Measurements from ENCODE around the gene AHDC1. TPM values are rescaled to one million over a fixed set of nuclear protein-coding genes. Genes with fewer than 3 reads are reported as not detected.
A peak's percentile ranks its signal among the peaks of the same experiment; 100 is the strongest.

The AHDC1 gene
- total and polyA plus RNA-seq, 2 of the 13 experiments (the other 11 are each of a cell fraction or from before 2014, with no cell fraction given): 1.0 to 2.7 TPM

- TF ChIP-seq HNF4A (CRISPR knock-in tag; IDR thresholded peaks at IDR 0.05) (no peak), RERE (CRISPR knock-in tag; IDR thresholded peaks at IDR 0.05; ENCODE audit: low read depth) (no peak), DDIT3 (CRISPR knock-in tag; IDR thresholded peaks at IDR 0.05) (no peak), FIP1L1 (IDR thresholded peaks at IDR 0.05; ENCODE audit: borderline replicate concordance, insufficient read depth, low read depth, low read length) (no peak), ZNF253 (CRISPR knock-in tag; IDR thresholded peaks at IDR 0.05; ENCODE audit: borderline replicate concordance) (no peak), ZNF142 (CRISPR knock-in tag; IDR thresholded peaks at IDR 0.05) (no peak), ZNF704 (CRISPR knock-in tag; IDR thresholded peaks at IDR 0.05; ENCODE audit: borderline replicate concordance) (0 out of 2 replicates have a peak, but pooled peaks have one; percentile 9), REPIN1 (CRISPR knock-in tag; IDR thresholded peaks at IDR 0.05; ENCODE audit: borderline replicate concordance, low read depth) (peak; percentile 71; the same call in 1 of the 2 replicates), RNF219 (CRISPR knock-in tag; IDR thresholded peaks at IDR 0.05) (no peak), ERF (CRISPR knock-in tag; IDR thresholded peaks at IDR 0.05) (no peak)
Measured at GRCh38 chr1:27489973-27490741, 113.8 kb downstream of the AHDC1 start, which contains the start of gene WASF2 (continued).

Measured in HepG2 (cell line).